Skeletal muscle tissue (tissue), 4 donors: ENCODE results near the gene CCSAP. TPM values are rescaled to one million over a fixed set of nuclear protein-coding genes. Genes with fewer than 3 reads are reported as not detected.

Experiments used
- H3K27ac ChIP-seq: one replicate; pipeline ENCODE4 v1.7.0; 2013; ENCODE audit warnings: mild to moderate bottlenecking, low read depth, low read length, inconsistent platforms
- H3K27me3 ChIP-seq, 3 donors: one replicate each; pipeline ENCODE4 v1.7.0; 2013; ENCODE audit warnings: low read length in 3 of 3; ENCODE audit not compliant: control insufficient read depth in 3 of 3, insufficient read depth in 3 of 3
- H3K36me3 ChIP-seq, 3 donors: one replicate each; pipeline ENCODE4 v1.7.0; 2013; ENCODE audit warnings: low read length in 3 of 3; ENCODE audit not compliant: control insufficient read depth in 3 of 3, insufficient read depth in 3 of 3
- H3K4me1 ChIP-seq, 3 donors: one replicate each; pipeline ENCODE4 v1.7.0; 2013; ENCODE audit warnings: low read length in 3 of 3, mild to moderate bottlenecking in 3 of 3; ENCODE audit not compliant: control insufficient read depth in 3 of 3, insufficient read depth in 3 of 3
- H3K4me3 ChIP-seq, 3 donors: one replicate each; pipeline ENCODE4 v1.7.0; 2013; ENCODE audit warnings: low read length in 3 of 3
- H3K9ac ChIP-seq, 3 donors: one replicate each; pipeline ENCODE4 v1.7.0; 2013; ENCODE audit warnings: low read length in 3 of 3, mild to moderate bottlenecking in 3 of 3, moderate library complexity in 2 of 3, low read depth in 1 of 3
- H3K9me3 ChIP-seq, 3 donors: one replicate each; pipeline ENCODE4 v1.7.0; 2013; ENCODE audit warnings: low read length in 3 of 3; ENCODE audit not compliant: control insufficient read depth in 3 of 3
- total RNA-seq: library from RNA; depleted of rRNA; stranded (reverse); fragments of >200 nt; gene quantifications from one replicate; pipeline ENCODE4 v1.2.3, GENCODE V29; 2014
- donor health status: Osteomylitis.

CCSAP gene
- total RNA-seq, 1 donor from 2014 or later, result 5.2 TPM

GRCh38 chr1:229310833-229311232 is 32.0 kb downstream of the CCSAP start:
- Histone ChIP-seq H3K4me1 (peaks cover 8 to 16% (median 11%) of the 10 kb centered on the region in 3 donors), H3K9ac (no peak overlapping the region), H3K36me3 (peaks cover 3 to 11% (median 4%) of the 10 kb centered on the region in 3 donors), H3K27me3 (no peaks in the 10 kb centered on the region), H3K27ac (no peak overlapping the region), H3K4me3 (no peak overlapping the region), H3K9me3 (no peaks in the 10 kb centered on the region)

DNA sequence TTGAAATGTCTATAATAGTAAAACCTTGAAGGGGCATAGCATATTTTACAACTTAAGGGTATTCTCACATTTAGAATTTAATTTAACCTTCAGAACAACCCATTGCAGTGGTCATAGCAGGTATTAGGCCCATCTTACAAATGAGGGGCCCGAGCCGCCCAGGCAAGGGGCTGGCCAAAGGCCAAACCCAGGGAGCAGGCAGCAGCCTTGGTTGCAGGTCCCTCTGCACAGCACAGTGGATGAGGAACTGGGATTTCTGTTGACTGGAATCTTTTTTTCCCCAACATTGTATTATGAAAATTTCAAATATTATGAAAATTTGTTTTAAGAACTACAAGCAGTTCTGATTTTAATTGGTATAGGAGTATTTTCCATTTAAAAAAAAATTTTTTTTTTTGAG is 33.2 kb downstream of the CCSAP start:
- H3K27ac ChIP-seq, result no peak overlapping the region
- no peaks in the 10 kb centered on the region for H3K27me3 ChIP-seq
- peaks cover 8 to 16% (median 11%) of the 10 kb centered on the region in 3 donors for H3K4me1 ChIP-seq
- peaks cover 3 to 11% (median 5%) of the 10 kb centered on the region in 3 donors for H3K36me3 ChIP-seq
- no peak overlapping the region for H3K4me3 ChIP-seq
- no peaks in the 10 kb centered on the region for H3K9me3 ChIP-seq
- no peak overlapping the region for H3K9ac ChIP-seq

DNA sequence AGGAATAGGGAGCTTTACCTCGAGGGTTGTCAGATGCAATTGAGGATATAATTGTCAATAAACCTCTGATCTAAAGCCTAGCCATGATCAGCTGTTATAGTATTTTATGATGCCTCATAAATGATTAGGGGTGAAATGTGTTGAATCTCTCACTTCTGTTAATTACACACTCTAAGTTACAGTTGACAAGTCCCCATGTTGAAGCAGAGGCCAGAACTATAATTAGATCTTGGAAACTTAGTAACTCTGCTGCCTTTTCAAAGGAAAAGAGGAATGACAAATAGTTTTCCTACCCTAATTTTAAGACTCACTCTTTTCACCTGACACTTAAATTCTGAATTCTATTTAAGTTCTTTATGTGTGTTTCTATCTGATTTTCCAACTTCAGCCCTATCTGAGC is 33.8 kb downstream of the CCSAP start:
- no peak overlapping the region for H3K9ac ChIP-seq
- peaks cover 6 to 16% (median 10%) of the 10 kb centered on the region in 3 donors for H3K36me3 ChIP-seq
- no peaks in the 10 kb centered on the region for H3K9me3 ChIP-seq
- no peak overlapping the region for H3K27ac ChIP-seq
- H3K27me3 ChIP-seq, result no peaks in the 10 kb centered on the region
- no peak overlapping the region for H3K4me3 ChIP-seq
- H3K4me1 ChIP-seq, result peaks cover 8 to 16% (median 11%) of the 10 kb centered on the region in 3 donors

GRCh38 chr1:229305392-229305791 is 37.5 kb downstream of the CCSAP start:
- H3K36me3 ChIP-seq, result peaks cover 12 to 37% (median 18%) of the 10 kb centered on the region in 3 donors
- no peak overlapping the region for H3K27ac ChIP-seq
- H3K9ac ChIP-seq, result no peak overlapping the region
- H3K27me3 ChIP-seq, result no peaks in the 10 kb centered on the region
- no peaks in the 10 kb centered on the region for H3K9me3 ChIP-seq
- H3K4me3 ChIP-seq, result no peak overlapping the region
- peaks cover 8 to 13% (median 11%) of the 10 kb centered on the region in 3 donors for H3K4me1 ChIP-seq

- no peak overlapping the region for H3K9ac ChIP-seq
- H3K36me3 ChIP-seq, result peaks cover 27 to 52% (median 29%) of the 10 kb centered on the region in 3 donors
- no peaks in the 10 kb centered on the region for H3K9me3 ChIP-seq
- no peak overlapping the region for H3K4me3 ChIP-seq
- peaks cover 2 to 5% (median 4%) of the 10 kb centered on the region in 3 donors for H3K4me1 ChIP-seq
- no peak overlapping the region for H3K27ac ChIP-seq
- H3K27me3 ChIP-seq, result no peaks in the 10 kb centered on the region
These were observed 39.0 kb downstream of the CCSAP start for GRCh38 chr1:229303855-229304254.

DNA sequence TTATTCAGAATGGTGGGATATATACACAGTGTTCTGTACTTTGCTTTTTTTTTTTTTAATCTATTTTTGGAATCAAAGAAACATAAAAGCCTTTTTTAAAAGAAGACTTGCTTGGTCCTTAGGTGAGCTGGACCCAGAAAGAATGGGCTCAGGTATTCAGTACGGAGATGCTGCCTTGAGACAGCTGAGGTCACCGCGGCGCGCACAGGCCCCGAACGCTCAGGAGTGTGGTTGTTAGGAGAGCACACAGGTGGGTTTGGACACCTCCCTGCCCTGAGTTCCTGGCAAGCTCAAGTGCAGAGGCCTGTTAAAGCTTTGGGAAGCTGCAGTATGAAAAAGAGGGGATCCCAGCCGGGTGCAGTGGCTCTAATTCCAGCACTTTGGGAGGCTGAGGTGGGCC is 40.1 kb downstream of the CCSAP start:
- Histone ChIP-seq H3K27me3 (no peaks in the 10 kb centered on the region), H3K9ac (no peak overlapping the region), H3K4me3 (no peak overlapping the region), H3K27ac (no peak overlapping the region), H3K4me1 (no peaks in the 10 kb centered on the region), H3K9me3 (no peaks in the 10 kb centered on the region), H3K36me3 (peaks cover 28 to 49% (median 28%) of the 10 kb centered on the region in 3 donors)

- no peak overlapping the region for H3K27ac ChIP-seq
- H3K27me3 ChIP-seq, result no peaks in the 10 kb centered on the region
- peaks cover 9 to 15% (median 10%) of the 10 kb centered on the region in 3 donors for H3K4me1 ChIP-seq
- no peak overlapping the region for H3K4me3 ChIP-seq
- H3K9me3 ChIP-seq, result no peaks in the 10 kb centered on the region
- no peak overlapping the region for H3K9ac ChIP-seq
- peaks cover 28 to 45% (median 33%) of the 10 kb centered on the region in 3 donors for H3K36me3 ChIP-seq
These were observed 42.6 kb downstream of the CCSAP start for GRCh38 chr1:229300099-229300757.

DNA sequence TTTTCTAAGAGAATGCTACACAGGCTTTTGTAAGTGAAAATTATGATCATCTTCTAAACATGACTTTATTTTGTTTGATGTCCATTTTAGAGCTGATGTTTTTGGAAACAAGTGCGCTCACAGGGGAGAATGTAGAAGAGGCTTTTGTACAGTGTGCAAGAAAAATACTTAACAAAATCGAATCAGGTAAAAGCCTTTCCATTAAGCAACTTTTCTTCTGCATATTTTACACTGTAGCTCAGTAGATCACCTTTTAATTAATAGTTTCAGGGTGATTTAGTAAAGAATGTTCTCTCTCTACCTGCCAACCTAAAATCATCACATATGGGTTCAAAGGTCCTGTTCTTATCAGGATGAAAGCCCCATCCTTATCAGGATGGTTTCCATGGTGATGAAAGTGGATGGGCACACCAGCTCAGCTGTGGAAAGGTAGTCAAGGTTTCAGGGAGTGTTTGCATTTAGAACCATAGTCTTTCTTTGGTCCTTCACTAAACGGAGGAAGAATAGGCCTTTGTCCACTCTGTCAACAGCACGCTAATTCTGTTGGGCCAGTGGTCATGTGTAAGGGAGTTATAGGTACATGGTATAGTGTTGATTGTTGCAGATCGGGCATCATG is 43.9 kb downstream of the CCSAP start:
- Histone ChIP-seq H3K36me3 (peaks cover 22 to 39% (median 29%) of the 10 kb centered on the region in 3 donors), H3K4me3 (no peak overlapping the region), H3K9ac (no peak overlapping the region), H3K4me1 (peaks cover 9 to 15% (median 10%) of the 10 kb centered on the region in 3 donors), H3K27me3 (no peaks in the 10 kb centered on the region), H3K27ac (no peak overlapping the region), H3K9me3 (no peaks in the 10 kb centered on the region)

DNA sequence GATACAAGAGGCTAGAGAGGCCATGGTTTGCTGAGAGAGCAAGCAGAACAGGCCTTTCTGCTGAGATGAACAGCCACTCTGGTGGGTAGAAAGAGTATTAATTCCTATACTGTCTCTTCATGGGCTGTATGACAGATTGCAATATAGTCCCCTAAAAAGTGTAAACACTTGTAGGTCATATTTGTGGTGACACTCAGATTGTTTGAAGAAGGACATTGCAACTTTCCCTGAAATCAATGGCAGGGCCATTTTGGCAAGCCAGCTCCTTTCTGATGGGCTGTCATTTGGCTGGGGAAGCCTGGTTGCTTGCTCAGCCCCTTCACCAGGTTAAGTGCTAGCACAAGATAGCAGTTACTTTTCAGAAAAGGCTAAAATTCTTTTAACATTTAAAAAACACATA is 44.4 kb downstream of the CCSAP start:
- no peak overlapping the region for H3K27ac ChIP-seq
- H3K4me3 ChIP-seq, result no peak overlapping the region
- no peaks in the 10 kb centered on the region for H3K9me3 ChIP-seq
- no peaks in the 10 kb centered on the region for H3K27me3 ChIP-seq
- H3K9ac ChIP-seq, result no peak overlapping the region
- peaks cover 9 to 15% (median 10%) of the 10 kb centered on the region in 3 donors for H3K4me1 ChIP-seq
- peaks cover 22 to 35% (median 29%) of the 10 kb centered on the region in 3 donors for H3K36me3 ChIP-seq

DNA sequence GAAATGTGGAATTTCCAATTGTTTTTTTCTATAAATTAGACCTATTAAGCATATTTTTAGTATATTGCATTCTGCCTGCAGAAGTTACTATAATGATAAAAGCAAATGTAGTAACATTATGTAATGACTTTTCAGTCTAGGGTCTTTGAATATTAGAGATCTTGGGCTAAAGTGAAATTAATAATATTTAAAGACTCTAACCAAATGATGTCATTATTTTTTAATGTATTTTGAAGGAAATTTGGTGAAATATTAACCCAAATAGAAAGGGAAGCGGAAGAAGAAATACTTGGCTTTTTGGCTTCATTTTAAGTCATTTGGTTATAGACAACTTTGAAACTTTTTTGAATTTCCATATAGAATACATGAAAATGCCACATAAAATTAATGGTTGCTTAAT is 45.1 kb downstream of the CCSAP start:
- Histone ChIP-seq H3K27ac (no peak overlapping the region), H3K27me3 (no peaks in the 10 kb centered on the region), H3K4me3 (no peak overlapping the region), H3K9ac (no peak overlapping the region), H3K9me3 (no peaks in the 10 kb centered on the region), H3K4me1 (peaks cover 9 to 15% (median 10%) of the 10 kb centered on the region in 3 donors), H3K36me3 (peaks cover 26 to 32% (median 29%) of the 10 kb centered on the region in 3 donors)
